NCI-H446 treated with DMSO at 0.1 percent for 48 hours (cell line): ENCODE results near the gene POLR1G.
A peak's percentile ranks its signal among the peaks of the same experiment; 100 is the strongest.
"Not testable (repeated sequence)": the region's sequence is repeated elsewhere in the genome, so short reads cannot be mapped to it uniquely, and the experiment has no call there.

Experiments
- DNase-seq: peaks from one replicate; lab custom pipeline; 2025; lab: John Stamatoyannopoulos, UW

The POLR1G gene

DNA sequence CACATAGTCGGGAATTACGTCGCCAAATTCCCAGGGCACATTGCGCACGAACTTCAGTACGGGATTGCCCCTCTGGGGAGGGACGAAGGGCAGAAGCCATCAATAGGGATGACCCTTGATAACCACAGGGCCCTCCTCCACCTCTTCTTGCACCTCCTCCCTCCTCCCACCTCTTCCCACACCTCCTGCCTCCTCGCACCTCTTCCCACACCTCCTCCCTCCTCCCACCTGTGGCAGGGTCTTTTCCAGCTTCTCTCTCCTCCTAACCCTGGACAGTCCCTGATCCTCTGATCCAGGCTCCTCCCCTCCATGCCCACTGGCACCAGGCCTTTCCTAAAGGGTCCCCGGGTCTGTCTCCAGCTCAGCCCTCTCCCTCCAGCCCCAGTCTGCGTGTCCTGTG, 13.9 kb downstream of the POLR1G start:
- DNase-seq = no peak

GRCh38 chr19:45420871-45421270, 14.4 kb downstream of the POLR1G start:
- DNase-seq = no peak

- no peak for DNase-seq
Observed at GRCh38 chr19:45421947-45422498, 15.6 kb downstream of the POLR1G start.

DNA sequence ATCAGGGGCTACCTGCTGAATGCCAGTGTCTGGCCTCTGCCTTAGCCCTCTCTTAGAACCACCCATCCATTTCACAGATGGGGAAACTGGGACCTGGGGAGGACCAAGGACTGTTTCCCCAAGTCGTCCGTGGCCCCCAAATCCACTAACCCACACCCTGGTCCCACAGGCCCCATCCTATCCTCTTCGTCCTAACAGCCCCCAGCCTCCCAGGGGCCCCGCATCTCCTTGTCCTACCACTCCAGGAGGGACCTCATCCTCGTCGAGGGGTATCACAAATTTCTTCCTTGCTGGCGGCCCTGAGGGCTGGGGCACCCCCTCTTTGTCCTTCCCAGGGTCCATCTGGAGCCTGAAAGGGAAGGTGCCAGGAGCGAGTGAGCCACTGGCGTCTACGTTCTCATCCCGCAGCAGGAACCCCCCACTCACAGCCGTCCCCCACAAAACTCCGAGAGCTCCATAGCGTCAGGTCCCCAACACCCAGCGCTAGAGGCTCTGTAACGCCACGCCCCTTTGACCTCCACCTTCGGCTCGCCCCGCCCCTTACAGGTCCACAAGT, 16.7 kb downstream of the POLR1G start:
- no peak for DNase-seq

DNA sequence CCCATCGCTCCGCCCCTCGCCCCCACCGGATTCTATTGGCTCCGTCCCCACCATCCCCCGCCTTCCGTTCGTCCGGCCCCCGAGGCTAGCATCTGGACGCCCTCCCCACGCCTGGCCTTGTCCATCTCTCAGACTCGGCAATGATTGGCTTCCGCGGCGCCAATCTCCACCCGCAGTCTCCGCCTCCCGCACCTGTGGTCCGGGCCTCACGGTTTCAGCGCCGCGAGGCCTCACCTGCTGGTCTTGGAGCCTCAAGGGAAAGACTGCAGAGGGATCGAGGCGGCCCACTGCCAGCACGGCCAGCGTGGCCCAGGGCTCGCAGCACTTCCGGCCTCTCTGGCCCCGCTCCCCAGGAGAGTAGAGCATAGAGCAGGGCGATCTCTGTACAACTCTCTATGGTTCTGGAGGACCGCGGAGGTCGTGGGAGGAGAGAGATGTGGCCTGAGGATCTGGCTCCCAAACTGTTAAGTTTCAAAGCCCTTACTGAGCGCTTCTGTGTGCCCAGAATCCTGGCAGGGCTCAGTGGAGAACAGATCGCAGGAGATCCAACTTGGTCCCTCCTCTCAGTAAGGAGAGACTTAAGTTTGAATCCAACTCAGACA, 17.2 kb downstream of the POLR1G start, which contains the start of gene ERCC1:
ERCC1 (minus strand) TSS at position 329 of the 602 bp plus-strand sequence. CDS start 543 bp downstream, outside the sequence.
- DNase-seq = peak; percentile 90

GRCh38 chr19:45424191-45425058, 18.0 kb downstream of the POLR1G start:
- DNase-seq = no peak

DNA sequence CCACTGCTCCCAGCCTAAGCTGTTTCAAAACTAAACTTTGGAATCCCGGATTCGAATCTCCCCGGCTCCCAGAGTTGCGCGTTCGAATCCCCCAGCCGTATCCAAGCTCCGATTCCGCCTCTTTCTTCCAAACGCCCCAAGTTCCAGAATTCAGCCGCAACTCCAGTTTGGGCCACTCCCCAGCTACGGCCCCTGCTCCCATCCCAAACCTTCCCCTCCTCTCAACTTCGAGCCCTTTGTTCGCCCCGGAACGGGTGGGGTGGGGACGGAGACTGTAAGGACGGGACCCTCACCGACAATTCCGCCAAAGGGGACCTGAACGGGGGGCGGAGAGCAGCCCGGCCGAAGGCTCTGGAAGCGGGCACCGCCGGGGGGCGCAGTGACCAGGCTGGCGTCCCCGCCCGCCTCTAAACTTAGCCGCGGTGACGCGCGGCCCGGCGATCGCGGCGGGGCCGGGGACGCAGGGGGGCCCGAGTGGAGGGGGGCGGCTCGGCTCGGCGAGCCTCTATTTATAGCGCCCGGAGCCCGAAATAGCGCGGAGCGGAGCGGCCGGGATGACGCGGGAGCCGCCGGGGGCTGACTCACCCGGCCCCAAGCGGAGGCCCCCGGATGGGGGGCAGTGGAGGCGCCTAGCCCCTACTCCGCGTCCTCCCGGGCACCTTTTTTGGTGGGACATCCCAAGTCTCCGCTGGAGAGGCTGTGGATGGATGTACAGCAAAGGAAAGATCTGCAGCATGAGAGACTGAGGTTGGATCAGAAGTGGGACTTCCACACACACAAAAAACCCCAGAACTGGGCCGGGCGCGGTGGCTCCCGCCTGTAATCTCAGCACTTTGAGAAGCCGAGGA, 22.2 kb downstream of the POLR1G start:
- no peak for DNase-seq

- DNase-seq = not testable (repeated sequence)
Observed at GRCh38 chr19:45429896-45430295, 23.5 kb downstream of the POLR1G start.

DNA sequence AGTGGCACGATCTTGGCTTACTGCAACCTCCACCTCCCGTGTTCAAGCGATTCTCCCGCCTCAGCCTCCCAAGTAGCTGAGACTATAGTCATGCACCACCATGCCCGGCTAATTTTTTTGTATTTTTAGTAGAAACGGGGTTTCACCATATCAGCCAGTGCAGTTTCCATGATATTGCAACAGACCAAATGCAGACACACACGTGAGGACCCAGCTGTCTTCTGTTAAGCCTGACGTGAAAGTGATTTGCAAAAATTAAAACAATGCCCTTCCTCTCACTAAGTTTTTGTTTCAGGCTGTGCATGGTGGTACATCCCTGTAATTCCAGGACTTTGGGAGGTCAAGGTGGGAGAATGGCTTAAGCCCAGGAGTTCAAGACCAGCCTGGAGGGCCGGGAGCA, 24.6 kb downstream of the POLR1G start:
- not testable (repeated sequence) for DNase-seq

DNA sequence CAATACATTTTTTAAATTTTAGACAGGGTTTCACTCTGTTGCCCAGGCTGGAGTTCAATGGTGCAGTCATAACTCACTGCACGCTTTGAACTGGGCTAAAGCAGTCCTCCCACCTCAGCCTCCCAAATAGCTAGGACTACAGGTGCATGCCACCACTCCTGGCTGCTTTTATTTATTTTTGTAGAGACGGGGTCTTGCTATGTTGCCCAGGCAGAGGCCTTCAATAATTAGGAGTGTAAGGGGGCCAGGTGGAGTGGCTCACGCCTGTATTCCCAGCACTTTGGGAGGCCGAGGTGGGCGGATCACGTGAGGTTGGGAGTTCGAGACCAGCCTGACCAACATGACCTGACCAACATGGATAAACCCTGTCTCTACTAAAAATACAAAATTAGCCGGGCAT, 26.1 kb downstream of the POLR1G start:
- DNase-seq = not testable (repeated sequence)

DNA sequence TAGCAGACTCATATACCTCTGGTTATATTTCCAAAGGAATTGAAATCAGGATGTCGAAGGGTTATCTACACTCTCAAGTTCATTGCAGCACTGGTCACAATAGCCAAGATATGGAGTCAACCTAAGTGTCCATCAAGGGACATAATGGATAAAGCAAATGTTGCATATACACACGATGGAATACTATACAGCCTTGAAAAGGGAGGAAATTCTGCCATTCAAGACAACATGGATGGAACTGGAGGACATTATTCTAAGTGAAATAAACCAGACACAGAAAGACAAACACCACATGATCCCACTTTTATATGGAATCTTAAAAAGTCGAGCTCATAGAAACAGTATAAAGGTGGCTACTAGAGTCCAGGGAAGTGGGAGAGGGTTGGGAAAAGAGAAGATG, 30.9 kb downstream of the POLR1G start:
- DNase-seq = no peak

GRCh38 chr19:45439190-45439568, 32.7 kb downstream of the POLR1G start:
- no peak for DNase-seq

- DNase-seq = peak; percentile 20
Observed at GRCh38 chr19:45439569-45440258, 33.3 kb downstream of the POLR1G start.

- DNase-seq = no peak
Observed at GRCh38 chr19:45440259-45440638, 33.8 kb downstream of the POLR1G start.

GRCh38 chr19:45440873-45441654, 34.6 kb downstream of the POLR1G start:
- DNase-seq = peak; percentile 7

DNA sequence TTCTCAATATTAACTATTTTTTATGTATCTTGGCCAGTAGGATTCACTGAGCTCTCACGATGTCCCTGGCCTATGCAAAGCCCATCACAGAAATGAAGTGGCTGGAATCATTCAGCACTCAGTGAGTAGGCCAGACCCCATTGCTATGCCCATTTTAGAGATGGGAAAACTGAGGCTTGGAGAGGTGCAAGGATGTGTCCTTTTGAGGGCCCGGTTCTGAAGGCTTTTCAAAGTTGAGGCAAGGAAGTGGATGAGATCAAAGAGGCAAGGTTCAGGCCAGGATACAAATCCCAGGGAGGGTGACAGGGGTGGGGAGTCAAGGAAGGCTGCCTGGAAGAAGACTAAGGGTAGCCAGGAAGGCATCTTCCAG, 35.9 kb downstream of the POLR1G start:
- DNase-seq = no peak

DNA sequence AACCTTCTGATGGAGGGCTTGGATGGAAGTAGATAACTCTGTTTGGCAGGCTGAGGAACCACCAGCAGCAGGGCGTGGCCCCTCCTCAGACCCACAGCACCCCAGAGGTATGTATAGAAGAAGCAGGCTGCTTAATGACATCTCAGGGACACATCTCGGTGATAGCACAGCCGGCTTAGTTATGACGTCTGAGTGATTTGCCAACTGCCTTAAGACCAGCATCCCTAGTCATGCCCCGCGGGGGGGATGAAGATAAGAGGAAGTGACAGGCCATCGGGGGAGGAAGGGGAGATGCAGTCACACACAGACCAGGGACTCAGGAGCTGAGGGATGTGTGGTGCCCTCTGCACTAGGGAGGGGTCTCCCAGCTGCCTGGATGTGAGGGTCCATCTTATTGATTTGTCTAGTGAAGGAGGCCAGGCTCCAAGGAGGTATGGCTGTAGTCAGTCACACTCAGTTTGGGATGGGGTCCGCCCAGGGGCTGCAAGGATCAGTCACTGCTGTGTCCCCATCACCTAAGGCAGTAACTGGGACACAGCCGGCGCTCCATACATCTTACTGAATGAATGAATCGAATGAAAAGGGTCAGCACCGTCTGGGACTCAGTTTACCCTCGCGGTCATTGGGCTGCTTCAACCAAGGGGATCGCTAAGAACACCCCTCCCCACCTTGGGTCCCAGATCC, 36.5 kb downstream of the POLR1G start:
- no peak for DNase-seq

DNA sequence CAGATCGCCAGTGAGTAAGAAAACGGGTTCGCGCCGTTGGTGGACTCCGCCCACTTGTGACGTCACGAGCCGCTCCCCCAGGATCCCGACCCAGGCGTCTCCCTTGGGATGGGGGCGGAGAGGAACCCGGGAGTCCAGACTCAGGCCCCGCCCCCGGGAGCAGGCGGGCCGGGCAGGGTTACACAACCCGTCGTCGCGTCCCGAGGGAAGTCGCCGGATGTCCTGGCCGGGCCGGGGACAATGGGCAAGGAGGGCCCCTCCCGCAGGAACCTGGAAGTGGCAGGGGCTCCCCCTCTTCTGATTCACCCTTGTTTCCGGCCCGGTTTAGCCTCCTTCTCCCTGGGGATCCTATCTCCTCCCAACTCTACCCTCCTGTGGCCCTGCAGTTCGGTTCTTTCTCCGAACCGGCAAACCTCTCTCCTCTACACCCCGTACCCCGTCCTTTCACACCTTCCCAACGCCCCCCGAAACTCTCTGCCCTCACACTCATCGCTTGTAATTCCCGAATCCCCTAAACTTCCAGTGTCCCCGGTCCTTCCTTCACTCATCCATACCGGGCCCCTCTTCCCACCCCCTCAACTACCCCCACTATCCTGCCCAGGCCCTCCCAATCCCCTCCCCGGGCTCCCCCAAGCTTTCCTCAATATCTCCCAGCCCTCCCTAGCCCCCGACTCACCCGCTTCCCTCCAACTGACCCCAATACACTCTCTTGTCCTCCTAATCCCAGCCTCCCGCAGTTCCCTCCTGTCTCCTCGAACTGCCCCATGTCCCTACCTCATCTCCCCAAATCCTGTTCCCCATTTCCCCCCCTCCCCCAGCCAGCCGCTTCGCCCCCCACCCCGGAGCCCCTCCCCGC, 37.2 kb downstream of the POLR1G start:
- peak; percentile 14 for DNase-seq
